ENCODE results near the gene NFKBIZ. TPM values are rescaled to one million over a fixed set of nuclear protein-coding genes. Genes with fewer than 3 reads are reported as not detected.

Gene NFKBIZ
- total RNA-seq, 1 donor from 2014 or later, result 14.7 TPM

DNA sequence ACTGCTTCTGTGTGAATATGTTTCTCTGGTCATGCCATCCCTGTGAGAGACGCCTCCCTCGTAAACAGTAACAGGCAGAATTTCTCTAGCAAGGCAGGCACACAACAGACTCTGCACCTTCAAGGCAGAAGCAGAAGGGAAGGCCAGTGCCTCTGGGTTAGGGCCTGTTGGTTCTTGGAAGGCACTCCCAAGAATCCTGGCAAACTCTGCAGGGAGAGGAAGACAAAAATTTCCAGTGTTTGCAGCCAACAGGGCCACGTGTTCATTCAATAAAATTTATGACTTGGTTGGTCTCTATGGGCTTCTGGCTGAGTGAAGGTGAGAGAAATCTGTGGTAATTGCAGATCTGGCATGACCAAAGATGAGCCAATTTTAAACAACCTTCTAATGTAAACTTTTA, 39.3 kb downstream of the NFKBIZ start:
- TF ChIP-seq EZH2phosphoT487 (IDR thresholded peaks at IDR 0.05), result no peak
- no peak for TF ChIP-seq EZH2 (IDR thresholded peaks at IDR 0.05)
- no peak for TF ChIP-seq CTCF (IDR thresholded peaks at IDR 0.05)
- H3K36me3 Mint-ChIP-seq, result no peaks in the 10 kb centered on the region

DNA sequence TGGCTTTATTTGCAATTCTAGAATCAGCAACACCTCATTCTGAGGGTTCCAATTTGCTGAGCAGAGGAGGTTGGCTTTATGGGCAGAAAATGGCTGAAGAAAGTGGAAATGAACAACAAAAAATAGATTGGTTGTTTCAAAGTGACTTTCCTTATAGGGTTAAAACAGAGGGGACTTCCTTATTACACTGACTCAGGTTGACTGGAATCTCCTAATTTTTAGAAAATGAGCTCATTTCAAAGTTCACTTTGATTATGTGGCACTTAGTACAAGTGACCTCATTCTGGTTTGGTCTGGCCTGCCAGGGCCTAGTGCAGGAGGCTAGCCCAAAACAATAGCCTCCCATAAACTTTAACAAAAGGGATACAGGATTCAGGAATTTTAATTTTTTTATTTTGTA, 41.4 kb downstream of the NFKBIZ start:
- no peak overlapping the region for H3K27ac Mint-ChIP-seq
- Histone ChIP-seq H3K9me3 (ENCODE audit: low read depth) (no peaks in the 10 kb centered on the region), H3K27ac (no peak overlapping the region), H3K4me2 (no peak overlapping the region), H3K79me2 (ENCODE audit: low read depth) (no peaks in the 10 kb centered on the region), H3K4me1 (peaks cover 7% of the 10 kb centered on the region), H3K36me3 (no peaks in the 10 kb centered on the region), H3K9ac (no peak overlapping the region), H4K20me1 (ENCODE audit: low read depth) (no peaks in the 10 kb centered on the region), H3K27me3 (no peaks in the 10 kb centered on the region), H3K4me3 (no peak overlapping the region), H2AFZ (replicated peaks) (no peak overlapping the region), H3F3A (ENCODE audit: low read depth) (peaks cover 6% of the 10 kb centered on the region)
- DNase-seq (ENCODE audit: low spot score), result no peak
- TF ChIP-seq EZH2 (IDR thresholded peaks at IDR 0.05), result no peak
- no peak for TF ChIP-seq CTCF (IDR thresholded peaks at IDR 0.05)
- no peak for TF ChIP-seq EZH2phosphoT487 (IDR thresholded peaks at IDR 0.05)
- H3K9me3 Mint-ChIP-seq, result peaks cover 2% of the 10 kb centered on the region
- H3K4me3 Mint-ChIP-seq, result no peak overlapping the region
- peaks cover 5% of the 10 kb centered on the region for H3K27me3 Mint-ChIP-seq (ENCODE audit: insufficient read depth, low read depth)
- H3K4me1 Mint-ChIP-seq, result no peaks in the 10 kb centered on the region
- H3K36me3 Mint-ChIP-seq, result no peaks in the 10 kb centered on the region

More for the DNA sequence above, 39.3 kb downstream of the NFKBIZ start:
- peaks cover 6% of the 10 kb centered on the region for H3F3A ChIP-seq (ENCODE audit: low read depth)
- H3K79me2 ChIP-seq (ENCODE audit: low read depth), result no peaks in the 10 kb centered on the region
- H3K4me1 Mint-ChIP-seq, result no peaks in the 10 kb centered on the region
- no peaks in the 10 kb centered on the region for H3K27me3 ChIP-seq
- peaks cover 5% of the 10 kb centered on the region for H3K27me3 Mint-ChIP-seq (ENCODE audit: insufficient read depth, low read depth)
- H2AFZ ChIP-seq (replicated peaks), result peak overlapping the region; percentile 68
- H3K4me1 ChIP-seq, result peaks cover 7% of the 10 kb centered on the region
- H3K4me2 ChIP-seq, result no peak overlapping the region
- no peak overlapping the region for H3K9ac ChIP-seq
- H4K20me1 ChIP-seq (ENCODE audit: low read depth), result no peaks in the 10 kb centered on the region
- H3K9me3 ChIP-seq (ENCODE audit: low read depth), result no peaks in the 10 kb centered on the region
- H3K27ac ChIP-seq, result no peak overlapping the region
- no peak overlapping the region for H3K27ac Mint-ChIP-seq
- no peaks in the 10 kb centered on the region for H3K36me3 ChIP-seq
- H3K4me3 ChIP-seq, result no peak overlapping the region
- H3K4me3 Mint-ChIP-seq, result no peak overlapping the region
- peaks cover 2% of the 10 kb centered on the region for H3K9me3 Mint-ChIP-seq
- no peak for DNase-seq (ENCODE audit: low spot score)

DNA sequence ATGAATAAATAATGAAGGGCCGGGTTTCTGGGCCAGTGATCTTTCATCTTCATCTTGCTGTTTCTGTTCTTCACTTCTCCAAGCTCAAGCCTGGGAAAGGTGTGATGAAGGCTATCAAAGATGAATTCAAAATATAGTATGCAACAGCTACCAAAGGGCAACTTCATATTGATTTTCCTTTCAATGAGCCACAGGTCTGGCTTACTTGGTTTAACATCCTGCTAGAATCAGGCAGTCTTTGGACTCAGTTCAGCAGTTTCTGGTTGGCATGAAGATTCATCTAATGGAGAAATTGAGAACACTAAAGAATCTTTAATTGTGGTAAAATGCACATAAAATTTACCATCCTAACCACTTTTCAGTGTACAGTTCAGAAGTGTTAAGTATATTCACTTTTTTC, 43.3 kb downstream of the NFKBIZ start:
- no peak for DNase-seq (ENCODE audit: low spot score)
- no peaks in the 10 kb centered on the region for H3K36me3 Mint-ChIP-seq
- H3K27me3 Mint-ChIP-seq (ENCODE audit: insufficient read depth, low read depth), result peaks cover 5% of the 10 kb centered on the region
- no peak overlapping the region for H3K9ac ChIP-seq
- TF ChIP-seq CTCF (IDR thresholded peaks at IDR 0.05) (no peak), EZH2 (IDR thresholded peaks at IDR 0.05) (no peak), EZH2phosphoT487 (IDR thresholded peaks at IDR 0.05) (no peak)
- H3K79me2 ChIP-seq (ENCODE audit: low read depth), result no peaks in the 10 kb centered on the region
- H3K4me2 ChIP-seq, result no peak overlapping the region
- no peaks in the 10 kb centered on the region for H3K27me3 ChIP-seq
- H3K27ac ChIP-seq, result no peak overlapping the region
- no peaks in the 10 kb centered on the region for H3K36me3 ChIP-seq
- peaks cover 3% of the 10 kb centered on the region for H3K9me3 Mint-ChIP-seq
- H3K4me3 Mint-ChIP-seq, result no peak overlapping the region
- peaks cover 7% of the 10 kb centered on the region for H3K4me1 ChIP-seq
- H3K9me3 ChIP-seq (ENCODE audit: low read depth), result peaks cover 3% of the 10 kb centered on the region
- H2AFZ ChIP-seq (replicated peaks), result peak overlapping the region; percentile 69
- H3K4me3 ChIP-seq, result no peak overlapping the region
- H3K27ac Mint-ChIP-seq, result no peak overlapping the region
- no peaks in the 10 kb centered on the region for H4K20me1 ChIP-seq (ENCODE audit: low read depth)
- peaks cover 6% of the 10 kb centered on the region for H3F3A ChIP-seq (ENCODE audit: low read depth)
- H3K4me1 Mint-ChIP-seq, result no peaks in the 10 kb centered on the region
